ENCODE measurements around the gene PRKN. TPM values are rescaled to one million over a fixed set of nuclear protein-coding genes. Genes with fewer than 3 reads are reported as not detected.

The PRKN gene
- total RNA-seq, 1 experiment from 2014 or later = 2.0 TPM

DNA sequence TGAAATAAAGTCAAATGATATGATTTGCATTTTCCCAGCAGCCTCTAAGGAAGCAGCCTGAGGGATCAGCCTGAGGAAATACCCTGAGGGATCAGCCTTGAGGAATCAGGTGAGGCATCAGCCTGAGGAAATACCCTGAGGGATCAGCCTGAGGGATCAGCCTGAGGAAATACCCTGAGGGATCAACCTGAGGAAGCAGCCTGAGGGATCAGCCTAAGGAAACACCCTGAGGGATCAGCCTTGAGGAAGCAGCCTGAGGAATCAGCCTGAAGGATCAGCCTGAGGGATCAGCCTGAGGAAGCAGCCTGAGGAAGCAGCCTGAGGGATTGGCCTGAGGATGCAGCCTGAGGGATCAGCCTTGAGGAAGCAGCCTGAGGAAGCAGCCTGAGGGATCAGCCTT, 784.0 kb downstream of the PRKN start:
- Histone ChIP-seq H3K14ac (ENCODE audit: insufficient read depth, low read length) (no peak overlapping the region), H3K4ac (ENCODE audit: low read depth, low read length) (no peak overlapping the region), H2BK5ac (ENCODE audit: insufficient read length, low read length) (no peak overlapping the region), H3K56ac (ENCODE audit: insufficient read length, low read depth, low read length) (no peak overlapping the region), H3K23me2 (ENCODE audit: insufficient read length, low read depth, low read length, poor library complexity, severe bottlenecking) (no peaks in the 10 kb centered on the region), H4K91ac (ENCODE audit: insufficient read length, low read depth, low read length) (no peak overlapping the region), H2BK120ac (ENCODE audit: low read depth, low read length, poor library complexity, severe bottlenecking) (no peak overlapping the region), H4K20me1 (ENCODE audit: control insufficient read depth, insufficient read depth, insufficient read length) (no peaks in the 10 kb centered on the region), H3K4me2 (ENCODE audit: insufficient read depth, insufficient read length, low read length) (no peak overlapping the region), H3K9ac (ENCODE audit: extremely low read depth, insufficient read length, low read length) (no peak overlapping the region), H4K8ac (replicated peaks; ENCODE audit: insufficient read length, low read depth, low read length) (no peak overlapping the region), H3K79me2 (ENCODE audit: insufficient read depth, low read length) (no peaks in the 10 kb centered on the region), H3K27me3 (ENCODE audit: insufficient read depth, low read length) (no peaks in the 10 kb centered on the region), H4K5ac (ENCODE audit: insufficient read length, low read depth, low read length) (no peak overlapping the region), H3K27ac (ENCODE audit: insufficient read length, low read depth, low read length) (no peak overlapping the region), H3K4me1 (ENCODE audit: insufficient read depth, low read length) (no peaks in the 10 kb centered on the region), H3K79me1 (ENCODE audit: insufficient read depth, low read depth, low read length, poor library complexity, severe bottlenecking) (no peaks in the 10 kb centered on the region), H2BK12ac (ENCODE audit: insufficient read length, low read depth, low read length) (no peak overlapping the region), H2BK15ac (ENCODE audit: low read depth, low read length) (no peak overlapping the region), H3K9me3 (ENCODE audit: control insufficient read depth, low read depth, low read length) (no peaks in the 10 kb centered on the region), H2AK5ac (ENCODE audit: insufficient read length, low read length) (no peak overlapping the region), H3K18ac (ENCODE audit: insufficient read length, low read depth, low read length) (no peak overlapping the region), H3K23ac (ENCODE audit: insufficient read length, low read depth, low read length) (no peak overlapping the region), H3T11ph (ENCODE audit: low read length) (no peak overlapping the region), H2AFZ (ENCODE audit: low read length) (no peak overlapping the region), H2BK20ac (ENCODE audit: low read depth, low read length, poor library complexity, severe bottlenecking) (no peak overlapping the region)
- no peak for DNase-seq
- no peaks in the 10 kb centered on the region; a peak in 1 of 7 replicates for H3K36me3 Mint-ChIP-seq (ENCODE audit: insufficient read depth in 1 of 3, low read depth in 3 of 3)
- H3K4me3 Mint-ChIP-seq = no peak overlapping the region
- H3K4me1 Mint-ChIP-seq = peaks cover 27 to 33% of the 10 kb centered on the region in 2 experiments
- TF ChIP-seq CTCF (conservative IDR thresholded peaks at IDR 0.05) = no peak
- no peak overlapping the region for H3K27ac Mint-ChIP-seq
- H3K9me3 Mint-ChIP-seq = no peaks in the 10 kb centered on the region
- peaks cover 3% of the 10 kb centered on the region; the same call in 1 of the 2 replicates for H3K27me3 Mint-ChIP-seq (ENCODE audit: low read depth)
